Mesodermal cell (in vitro differentiated cells): Measurements from ENCODE around the gene AKAP13.

Experiments used
- H3K27ac ChIP-seq: 2 replicates; pipeline ENCODE4 v1.7.0; 2013; ENCODE audit warnings: mild to moderate bottlenecking, low read depth, low read length, moderate library complexity; ENCODE audit not compliant: severe bottlenecking
- H3K36me3 ChIP-seq: 2 replicates; pipeline ENCODE4 v1.7.1; 2013; ENCODE audit warnings: mild to moderate bottlenecking, low read length, moderate library complexity; ENCODE audit not compliant: control insufficient read depth, insufficient read depth
- H3K4me1 ChIP-seq: one replicate; pipeline ENCODE4 v1.7.1; 2013; ENCODE audit warnings: mild to moderate bottlenecking, low read length; ENCODE audit not compliant: insufficient read depth, control insufficient read depth, poor library complexity, severe bottlenecking
- H3K4me3 ChIP-seq: 2 replicates; pipeline ENCODE4 v1.7.0; 2013; ENCODE audit warnings: low read length, control low read depth, mild to moderate bottlenecking; ENCODE audit not compliant: insufficient read depth, poor library complexity, severe bottlenecking; ENCODE audit errors: extremely low read depth
- H3K9me3 ChIP-seq: 2 replicates; pipeline ENCODE4 v1.7.1; 2013; ENCODE audit warnings: mild to moderate bottlenecking, low read length, moderate library complexity; ENCODE audit not compliant: control insufficient read depth
- WGBS, 2 experiments: methylation state at CpG; one replicate each; pipeline ENCODE4 v1.1.5; 2013; ENCODE audit warnings: missing lambda C conversion rate in 2 of 2; ENCODE audit not compliant: insufficient coverage in 2 of 2; 5-methylcytosine and 5-hydroxymethylcytosine counted together

AKAP13 gene

GRCh38 chr15:85614059-85614458 is 233.7 kb downstream of the AKAP13 start:
- peaks cover 7% of the 10 kb centered on the region for H3K36me3 ChIP-seq
- peaks cover 32% of the 10 kb centered on the region for H3K4me1 ChIP-seq
- WGBS, 2 experiments = 94% methylated on average over 4 of the region's 5 CpGs
- no peak overlapping the region for H3K27ac ChIP-seq
- H3K4me3 ChIP-seq = no peak overlapping the region
- H3K9me3 ChIP-seq = no peaks in the 10 kb centered on the region

- H3K36me3 ChIP-seq = peaks cover 3% of the 10 kb centered on the region
- no peak overlapping the region for H3K4me3 ChIP-seq
- H3K9me3 ChIP-seq = no peaks in the 10 kb centered on the region
- H3K4me1 ChIP-seq = peaks cover 49% of the 10 kb centered on the region
- H3K27ac ChIP-seq = no peak overlapping the region
These were observed 235.5 kb downstream of the AKAP13 start for GRCh38 chr15:85615930-85616329.

- Histone ChIP-seq H3K4me3 (no peak overlapping the region), H3K4me1 (peaks cover 51% of the 10 kb centered on the region), H3K9me3 (no peaks in the 10 kb centered on the region), H3K27ac (no peak overlapping the region), H3K36me3 (peaks cover 3% of the 10 kb centered on the region)
These were observed 236.2 kb downstream of the AKAP13 start for GRCh38 chr15:85616549-85617110.

GRCh38 chr15:85618228-85618505 is 237.8 kb downstream of the AKAP13 start:
- Histone ChIP-seq H3K4me1 (peaks cover 59% of the 10 kb centered on the region), H3K36me3 (peaks cover 3% of the 10 kb centered on the region), H3K4me3 (no peak overlapping the region), H3K27ac (peak overlapping the region; percentile 85), H3K9me3 (no peaks in the 10 kb centered on the region)
- 14% methylated on average over 1 of the region's 1 CpG; no CpG with 5 or more reads in 1 of the 2 experiments for WGBS, 2 experiments

GRCh38 chr15:85618956-85619491 is 238.6 kb downstream of the AKAP13 start:
- H3K4me3 ChIP-seq = peak overlapping the region; percentile 14
- peaks cover 6% of the 10 kb centered on the region for H3K36me3 ChIP-seq
- peaks cover 64% of the 10 kb centered on the region for H3K4me1 ChIP-seq
- H3K27ac ChIP-seq = peak overlapping the region; percentile 85
- no peaks in the 10 kb centered on the region for H3K9me3 ChIP-seq
- 10% methylated on average over 5 of the region's 8 CpGs; no CpG with 5 or more reads in 1 of the 2 experiments for WGBS, 2 experiments

- Histone ChIP-seq H3K4me1 (peaks cover 64% of the 10 kb centered on the region), H3K36me3 (peaks cover 11% of the 10 kb centered on the region), H3K9me3 (no peaks in the 10 kb centered on the region), H3K4me3 (peak overlapping the region; percentile 20), H3K27ac (peak overlapping the region; percentile 85)
- 73 to 92% methylated on average over 4 of the region's 9 CpGs for WGBS, 2 experiments
These were observed 239.7 kb downstream of the AKAP13 start for GRCh38 chr15:85619992-85620689.

GRCh38 chr15:85620690-85621049 is 240.3 kb downstream of the AKAP13 start:
- Histone ChIP-seq H3K4me1 (peaks cover 64% of the 10 kb centered on the region), H3K4me3 (peak overlapping the region; percentile 20), H3K36me3 (peaks cover 16% of the 10 kb centered on the region), H3K9me3 (no peaks in the 10 kb centered on the region), H3K27ac (peak overlapping the region; percentile 85)
- 25 to 63% methylated on average over 1 of the region's 3 CpGs for WGBS, 2 experiments

GRCh38 chr15:85621094-85621493 is 240.7 kb downstream of the AKAP13 start:
- Histone ChIP-seq H3K36me3 (peaks cover 20% of the 10 kb centered on the region), H3K27ac (peak overlapping the region; percentile 85), H3K4me3 (peak overlapping the region; percentile 20), H3K4me1 (peaks cover 62% of the 10 kb centered on the region), H3K9me3 (no peaks in the 10 kb centered on the region)
- WGBS, 2 experiments = 88 to 90% methylated on average over 2 of the region's 4 CpGs

- peaks cover 49% of the 10 kb centered on the region for H3K4me1 ChIP-seq
- WGBS, 2 experiments = 89 to 95% methylated on average over 5 of the region's 6 CpGs
- no peak overlapping the region for H3K27ac ChIP-seq
- H3K36me3 ChIP-seq = peaks cover 32% of the 10 kb centered on the region
- no peak overlapping the region for H3K4me3 ChIP-seq
- no peaks in the 10 kb centered on the region for H3K9me3 ChIP-seq
These were observed 241.9 kb downstream of the AKAP13 start for GRCh38 chr15:85622221-85622831.

- no peak overlapping the region for H3K27ac ChIP-seq
These were observed 243.1 kb downstream of the AKAP13 start for GRCh38 chr15:85623315-85624049.

More at GRCh38 chr15:85623315-85624049, 243.1 kb downstream of the AKAP13 start:
- no peak overlapping the region for H3K4me3 ChIP-seq
- WGBS, 2 experiments = 90 to 94% methylated on average over 3 to 4 of the region's 5 CpGs
- H3K4me1 ChIP-seq = peaks cover 38% of the 10 kb centered on the region
- no peaks in the 10 kb centered on the region for H3K9me3 ChIP-seq
- H3K36me3 ChIP-seq = peaks cover 32% of the 10 kb centered on the region
